ENCODE results near the gene N4BP2L1.

Gene N4BP2L1

GRCh38 chr13:32427852-32428580, at the start of gene N4BP2L1:
N4BP2L1 (minus strand) TSS chr13:32428130; CDS start chr13:32428082, 48 bp downstream.
- DNase-seq (ENCODE audit: low read depth, low spot score): peak; percentile 57

DNA sequence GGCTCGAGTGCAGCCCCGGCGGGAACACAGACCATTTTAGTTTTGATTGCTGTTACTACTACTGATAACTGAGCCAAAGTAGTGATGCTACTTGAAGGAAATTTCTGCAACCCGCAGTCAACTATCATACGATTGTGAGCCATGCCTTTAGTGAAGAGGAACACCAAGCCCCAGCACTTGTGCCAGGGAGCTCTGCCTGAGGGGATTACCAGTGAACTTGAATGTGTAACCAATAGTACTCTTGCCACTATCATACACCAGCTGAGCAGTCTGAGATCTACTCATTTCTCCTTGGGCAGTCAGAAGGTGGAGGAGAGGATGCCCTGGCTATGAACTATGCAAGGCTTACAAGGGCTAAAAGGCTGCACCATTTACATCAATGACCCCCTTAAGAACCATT, 49.0 kb upstream of the N4BP2L1 start:
- no peak for DNase-seq (ENCODE audit: low read depth, low spot score)

DNA sequence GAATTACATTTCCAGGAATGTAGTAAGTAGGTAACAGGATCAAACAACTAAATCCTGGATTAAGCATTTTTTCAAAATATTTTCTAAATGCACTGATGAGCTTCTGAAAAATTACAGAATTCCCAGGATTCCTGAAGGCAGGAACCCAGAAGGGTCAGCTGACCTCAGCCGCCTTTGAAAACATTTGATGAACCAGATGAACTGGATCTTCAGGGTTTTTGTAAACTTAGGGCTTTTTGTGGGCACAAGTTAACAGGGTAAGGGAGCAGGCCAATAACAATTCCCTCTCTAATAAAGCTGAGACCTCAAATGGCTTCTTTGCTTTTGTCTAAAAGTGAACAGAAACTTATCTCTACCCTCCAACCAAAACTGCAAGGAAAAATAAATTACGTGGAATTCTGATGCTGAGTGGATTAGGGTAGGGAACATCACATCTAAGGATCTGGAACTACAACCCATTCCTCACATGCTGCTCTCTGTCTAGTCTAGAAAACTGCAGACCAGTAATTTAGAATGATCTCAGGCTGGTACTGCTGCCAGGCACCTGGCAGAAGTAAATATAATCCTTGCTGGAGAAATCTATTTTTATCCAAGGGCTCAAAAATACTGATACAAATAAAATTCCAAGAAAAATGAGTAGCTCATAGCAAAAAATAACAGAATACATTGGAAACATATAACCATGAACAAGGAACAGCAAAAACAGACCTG, 48.2 kb upstream of the N4BP2L1 start:
- DNase-seq (ENCODE audit: low read depth, low spot score): no peak

DNA sequence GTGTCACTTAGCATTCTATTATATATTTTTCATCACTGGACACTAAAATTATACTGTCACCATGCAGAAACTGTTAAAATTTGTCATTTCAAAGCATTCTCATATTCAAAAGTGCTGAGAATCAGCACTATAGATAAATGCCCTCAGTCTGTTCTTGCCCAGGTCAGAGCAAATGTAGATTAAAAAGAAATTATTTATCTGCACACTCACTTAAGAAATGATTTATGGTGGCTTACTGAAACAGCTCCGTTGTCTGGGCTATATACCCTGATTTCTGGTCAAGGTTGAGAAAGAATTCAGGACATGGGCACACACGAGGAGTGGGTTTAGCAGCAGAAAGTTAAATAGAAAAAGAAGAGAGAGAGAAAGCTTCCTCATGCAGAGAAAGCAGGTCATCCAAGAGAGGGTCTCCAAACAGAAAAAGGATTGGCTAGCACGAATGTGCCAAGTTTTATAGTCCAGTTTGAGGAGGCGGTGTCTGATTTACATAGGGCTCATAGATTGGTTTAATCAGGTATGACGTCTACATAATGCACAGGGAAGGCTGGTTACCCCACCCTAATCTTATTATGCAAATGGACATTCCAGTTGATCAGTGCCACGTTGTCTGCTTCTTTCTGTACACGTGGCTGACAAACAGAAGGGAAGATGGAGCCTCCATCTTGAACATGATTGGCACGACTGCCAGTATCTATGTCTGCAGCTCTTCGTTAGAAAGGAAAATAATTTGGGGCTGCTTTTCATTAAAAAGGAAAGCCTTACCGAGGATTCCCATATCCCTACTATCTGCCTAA, 47.3 kb upstream of the N4BP2L1 start:
- DNase-seq (ENCODE audit: low read depth, low spot score): no peak

DNA sequence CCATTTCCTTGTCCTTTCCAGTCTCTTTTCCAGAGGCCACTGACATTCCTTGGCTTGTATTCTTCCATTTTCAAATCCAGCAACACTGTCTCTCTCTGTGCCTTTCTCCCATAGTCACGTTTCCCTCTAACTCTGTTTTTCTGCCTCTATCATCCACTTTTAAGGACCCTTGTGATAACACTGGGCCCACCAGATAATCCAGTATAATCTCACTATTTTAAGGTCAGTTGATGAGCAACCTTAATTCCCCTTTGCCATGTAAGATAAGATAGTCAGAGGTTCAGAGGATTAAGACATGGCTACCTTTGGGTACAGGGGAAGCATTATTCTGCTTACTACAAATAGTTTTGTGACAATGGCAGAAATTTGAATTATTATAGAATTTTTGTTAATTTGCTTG, 45.7 kb upstream of the N4BP2L1 start:
- no peak for DNase-seq (ENCODE audit: low read depth, low spot score)

DNA sequence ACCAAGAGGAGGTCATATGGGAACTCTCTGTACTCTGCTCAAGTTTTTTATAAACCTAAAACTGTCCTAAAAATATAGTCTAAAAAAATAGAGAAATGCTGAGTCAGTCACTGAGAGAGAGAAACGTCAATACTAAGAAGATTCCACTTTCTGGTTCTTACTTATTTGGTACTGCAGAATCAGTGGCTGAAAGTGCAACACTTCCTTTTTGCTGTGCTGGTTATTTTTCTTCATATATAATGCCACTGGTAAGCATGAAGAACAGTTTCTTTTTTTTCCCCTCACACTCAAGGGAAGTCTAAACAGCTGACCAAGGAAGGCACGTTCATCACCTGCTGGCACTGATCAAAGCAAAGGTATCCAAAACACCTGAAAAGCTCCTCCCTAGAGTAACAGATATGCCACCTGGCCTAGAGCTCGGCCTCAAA, 44.3 kb upstream of the N4BP2L1 start:
- no peak for DNase-seq (ENCODE audit: low read depth, low spot score)

DNA sequence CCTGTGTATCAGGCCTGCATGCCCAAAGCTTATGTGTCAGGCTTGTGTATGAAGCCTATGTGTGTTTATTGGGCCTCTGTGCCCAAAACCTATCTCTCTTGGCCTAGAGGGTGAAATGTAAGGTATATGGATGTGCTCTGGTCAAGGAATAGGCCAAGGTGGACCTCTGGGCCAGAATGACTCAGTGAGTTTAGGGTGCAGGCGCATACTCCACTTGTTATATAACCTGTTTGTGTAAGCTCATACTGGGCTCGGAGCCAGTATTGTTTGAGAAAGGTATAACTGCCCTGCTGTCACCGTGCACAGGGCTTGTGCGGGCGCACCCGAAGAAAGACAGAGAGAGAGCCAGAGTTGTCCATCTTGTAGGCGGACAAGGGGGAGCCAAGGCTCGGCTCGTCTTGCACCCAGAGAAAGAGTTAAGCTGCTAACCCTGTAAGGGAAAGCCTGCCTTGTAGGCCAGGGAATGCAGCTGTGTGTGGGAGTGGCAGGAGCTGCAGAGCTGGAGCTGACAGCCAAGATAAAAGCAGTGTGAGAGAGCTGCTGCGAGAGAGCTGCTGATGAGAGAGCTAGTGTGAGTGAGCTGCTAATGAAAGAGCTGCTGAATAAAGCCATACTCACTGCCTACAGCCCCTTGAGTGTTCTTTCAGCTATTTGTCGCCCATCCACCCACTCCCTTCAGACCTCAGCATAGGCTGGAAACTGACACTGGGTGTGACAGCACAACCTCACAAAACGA, 43.4 kb upstream of the N4BP2L1 start:
- no peak for DNase-seq (ENCODE audit: low read depth, low spot score)

DNA sequence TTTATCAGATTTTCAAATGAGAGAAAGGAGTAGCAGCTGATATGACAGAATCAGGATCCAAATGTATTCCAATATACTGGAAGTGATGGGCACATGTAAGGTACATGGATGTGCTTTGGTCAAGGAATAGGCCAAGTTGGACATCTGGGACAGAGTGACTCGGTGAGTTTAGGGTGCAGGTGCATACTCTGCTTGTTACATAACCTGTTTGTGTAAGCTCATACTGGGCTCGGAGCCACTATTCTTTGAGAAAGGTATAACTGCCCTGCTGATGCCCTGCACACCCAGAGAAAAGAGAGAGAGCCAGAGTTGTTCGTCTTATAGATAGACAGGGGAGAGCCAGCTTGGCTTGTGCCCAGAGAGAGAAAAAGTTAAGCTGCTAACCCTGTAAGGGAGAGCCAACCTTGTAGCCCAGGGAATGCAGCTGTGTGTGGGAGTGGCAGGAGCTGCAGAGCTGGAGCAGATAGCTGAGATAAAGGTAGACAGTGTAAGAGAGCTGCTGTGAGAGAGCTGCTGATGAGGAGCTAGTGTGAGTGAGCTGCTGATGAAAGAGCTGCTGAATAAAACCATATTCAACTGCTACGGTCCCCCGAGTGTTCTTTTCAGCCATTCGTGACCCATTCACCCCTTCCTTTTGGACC, 40.7 kb upstream of the N4BP2L1 start:
- DNase-seq (ENCODE audit: low read depth, low spot score): no peak

DNA sequence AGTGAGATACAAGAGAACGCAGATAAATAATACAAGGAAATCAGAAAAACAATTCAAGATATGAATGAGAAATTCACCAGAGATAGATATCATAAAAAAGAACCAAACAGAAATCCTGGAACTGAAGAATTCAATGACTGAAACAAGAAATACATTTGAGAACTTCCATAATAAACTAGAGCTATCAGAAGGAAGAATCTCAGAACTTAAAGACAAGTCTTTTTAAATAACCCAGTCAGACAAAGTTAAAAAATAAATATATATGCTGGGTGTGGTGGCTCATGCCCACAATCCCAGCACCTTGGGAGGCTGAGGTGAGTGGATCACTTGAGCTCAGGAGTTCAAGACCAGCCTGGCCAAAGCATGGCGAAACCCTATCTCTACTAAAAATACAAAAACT, 28.7 kb upstream of the N4BP2L1 start:
- no peak for DNase-seq (ENCODE audit: low read depth, low spot score)

DNA sequence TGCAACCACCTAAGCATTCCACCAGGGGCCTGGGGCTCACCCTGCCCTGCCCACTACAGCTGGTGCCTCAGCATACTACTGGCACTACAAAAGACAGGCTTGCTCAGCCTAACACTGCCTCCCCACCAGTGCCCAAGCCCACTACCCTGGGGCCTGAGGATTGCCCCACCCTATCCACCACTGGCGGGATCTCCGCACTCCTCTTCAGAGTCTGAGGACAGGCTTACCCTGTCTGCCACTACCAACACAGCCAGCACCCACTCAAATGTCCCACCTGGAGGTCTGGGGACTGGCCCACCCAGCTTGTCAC, 27.6 kb upstream of the N4BP2L1 start:
- no peak for DNase-seq (ENCODE audit: low read depth, low spot score)

DNA sequence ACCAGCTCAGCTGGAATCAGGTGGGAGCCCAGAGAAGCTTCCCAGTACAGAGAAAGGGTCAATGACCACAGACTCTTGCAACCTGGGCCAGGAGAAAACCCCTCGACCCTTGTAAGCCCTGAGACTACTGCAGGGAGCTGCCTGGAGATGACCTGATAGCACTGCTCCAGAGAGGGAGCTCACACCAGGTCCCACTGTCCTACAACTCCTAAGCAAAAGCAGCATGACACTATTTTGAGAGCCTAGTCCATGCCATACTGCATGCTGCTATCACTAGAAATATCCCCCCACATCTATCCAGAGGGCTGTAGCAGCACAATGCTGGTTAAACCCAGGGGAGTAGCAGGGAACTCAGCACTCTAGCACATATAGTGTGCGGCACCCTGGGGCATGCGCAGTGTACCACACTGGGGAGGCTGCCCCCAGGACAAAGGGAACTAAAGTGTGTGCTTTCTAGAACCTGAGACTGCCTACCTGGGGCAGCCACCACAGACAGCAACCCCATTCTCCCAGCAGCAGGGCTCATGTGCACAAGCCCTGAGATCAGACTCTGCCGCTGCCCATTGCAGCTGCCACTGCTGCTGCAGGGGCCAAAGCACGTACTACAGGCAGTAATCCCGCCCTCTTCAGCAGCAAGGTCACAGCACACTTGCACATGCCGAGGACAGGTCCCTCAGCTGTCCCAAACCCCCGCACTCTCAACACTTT, 27.1 kb upstream of the N4BP2L1 start:
- no peak for DNase-seq (ENCODE audit: low read depth, low spot score)

GRCh38 chr13:32453981-32454380, 26.1 kb upstream of the N4BP2L1 start:
- no peak for DNase-seq (ENCODE audit: low read depth, low spot score)

DNA sequence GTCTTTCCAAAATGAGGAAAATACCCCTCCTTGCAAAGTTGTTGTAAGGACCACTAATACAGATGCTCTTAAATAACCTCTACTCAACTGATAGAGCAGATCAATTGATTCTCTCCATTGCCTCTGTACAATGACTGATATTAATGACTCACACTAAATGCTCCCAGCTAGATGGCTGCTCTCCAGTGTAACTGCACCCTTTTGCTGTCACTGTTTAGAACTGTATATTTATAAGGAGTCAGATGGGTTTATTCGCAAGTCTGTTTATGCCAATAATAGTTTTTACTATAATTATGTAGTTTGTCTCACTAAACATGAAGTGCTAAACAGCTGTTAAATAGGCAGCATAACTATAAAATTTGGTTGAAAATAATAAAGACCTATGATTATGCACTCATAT, 21.0 kb upstream of the N4BP2L1 start:
- DNase-seq (ENCODE audit: low read depth, low spot score): no peak

DNA sequence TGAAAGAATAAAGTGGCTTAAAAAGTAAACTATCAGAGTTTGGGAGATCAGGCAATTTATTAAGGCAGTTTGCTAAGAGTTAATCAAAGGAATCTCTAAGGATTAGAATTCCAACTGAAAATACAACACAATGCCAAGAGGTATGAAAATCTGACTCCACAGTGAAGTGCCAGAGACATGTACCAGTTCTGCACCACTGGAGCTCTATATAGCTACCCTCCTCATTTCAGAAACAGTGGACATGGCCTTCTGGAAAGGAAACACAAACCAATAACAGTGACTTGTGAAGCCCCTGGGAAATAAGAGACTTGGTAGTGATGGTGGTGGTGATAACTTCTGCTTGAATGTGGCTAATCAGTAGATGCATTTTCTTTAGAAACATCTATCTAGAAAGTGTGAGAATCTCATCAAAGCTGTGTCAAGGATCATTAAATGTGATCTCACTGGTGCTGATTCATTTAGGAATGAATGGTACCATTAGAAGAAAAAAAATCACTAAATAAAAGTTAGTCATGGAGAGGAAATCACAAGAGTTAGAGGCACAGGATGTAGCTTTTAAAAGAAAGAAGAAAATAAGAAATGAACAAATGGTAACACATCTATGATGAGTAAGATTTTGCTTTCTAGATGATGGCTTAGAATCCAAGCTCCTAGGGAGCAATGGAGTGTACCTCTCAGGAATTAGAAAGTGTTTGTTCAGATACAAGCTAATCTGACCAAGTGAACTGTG, 20.1 kb upstream of the N4BP2L1 start:
- no peak for DNase-seq (ENCODE audit: low read depth, low spot score)

DNA sequence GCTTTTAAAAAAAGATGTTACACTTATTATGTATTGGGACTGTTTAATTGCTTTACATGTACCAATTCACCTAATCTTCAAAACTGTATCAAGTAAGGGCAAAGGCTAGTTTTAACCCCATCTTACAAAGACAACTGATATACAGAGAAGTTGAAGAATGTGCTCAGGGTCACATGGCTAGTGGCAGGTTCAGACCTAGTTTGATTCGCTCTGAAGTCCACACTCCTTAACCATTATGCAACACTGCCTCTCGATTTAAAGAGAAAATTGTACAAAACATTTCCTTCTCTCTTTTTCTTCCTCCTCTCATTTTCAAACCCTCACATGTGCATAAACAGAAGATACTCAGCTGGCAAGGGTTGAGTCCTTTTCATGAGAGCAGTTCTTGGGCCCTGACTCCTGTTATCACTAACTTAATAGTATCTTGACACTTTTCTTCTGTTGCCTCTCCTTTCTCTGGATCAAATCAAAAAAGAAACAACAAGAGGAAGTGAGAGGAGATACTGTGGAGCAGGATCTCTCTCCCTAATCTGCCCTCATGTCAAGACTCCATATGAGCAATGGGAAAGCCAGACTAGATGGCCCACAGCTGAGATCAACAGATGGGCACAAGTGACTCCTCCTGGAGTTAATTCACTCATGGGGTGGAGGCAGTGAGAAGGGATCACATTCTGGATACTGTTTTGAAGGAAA, 19.0 kb upstream of the N4BP2L1 start:
- no peak for DNase-seq (ENCODE audit: low read depth, low spot score)

- DNase-seq (ENCODE audit: low read depth, low spot score): no peak
These were observed 18.3 kb upstream of the N4BP2L1 start for GRCh38 chr13:32446220-32446619.

- DNase-seq (ENCODE audit: low read depth, low spot score): no peak
These were observed 17.5 kb upstream of the N4BP2L1 start for GRCh38 chr13:32445461-32445860.

- no peak for DNase-seq (ENCODE audit: low read depth, low spot score)
These were observed 15.2 kb upstream of the N4BP2L1 start for GRCh38 chr13:32443111-32443510.

- DNase-seq (ENCODE audit: low read depth, low spot score): no peak
These were observed 10.9 kb upstream of the N4BP2L1 start for GRCh38 chr13:32438871-32439270.

DNA sequence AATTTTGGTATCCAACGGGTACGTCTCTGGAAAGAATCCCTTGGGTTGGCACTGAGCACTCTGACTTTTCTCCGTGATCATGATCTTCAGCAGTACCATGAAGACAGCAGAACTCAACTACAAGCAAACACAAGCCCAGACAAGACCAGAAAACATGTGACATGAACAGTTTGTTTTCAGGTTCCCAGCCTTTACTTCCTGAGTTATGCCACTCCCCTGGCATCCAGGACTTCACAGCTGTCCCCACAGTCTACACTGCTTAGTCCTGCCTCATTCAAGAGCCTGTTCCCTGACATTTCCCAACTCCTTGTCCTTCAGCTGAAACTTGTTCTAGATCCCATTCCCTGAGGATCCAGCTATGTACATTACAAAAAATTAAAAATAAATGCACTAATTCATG, 4.9 kb upstream of the N4BP2L1 start:
- no peak for DNase-seq (ENCODE audit: low read depth, low spot score)
